Panc1 (cell line): ENCODE data around the gene NRAS. TPM values are rescaled to one million over a fixed set of nuclear protein-coding genes. Genes with fewer than 3 reads are reported as not detected.

ENCODE experiments used
- ATAC-seq: fragments of 200-7000 bp; cut with Tn5 transposase; 2 replicates; pipeline ENCODE4 v1.9.1; 2020; ENCODE audit warnings: mild to moderate bottlenecking, moderate library complexity
- BruUV-seq: library from RNA; stranded (reverse); fragments of 400-500 nt; replicated peaks from 2 replicates; lab custom pipeline; 2021; lab: Mats Ljungman, UMichigan
- CTCF ChIA-PET: fragments of 300-600 bp; sonication (Branson Sonifier 250); formaldehyde crosslinking; loops from one replicate; lab custom pipeline; 2022; ENCODE audit warnings: antibody characterized with exemption; lab: Charles Lee
- POLR2A ChIA-PET: fragments of 300-600 bp; sonication (Branson Sonifier 250); formaldehyde crosslinking; loops from one replicate; lab custom pipeline; 2022; ENCODE audit warnings: antibody characterized with exemption; lab: Charles Lee
- DNase-seq: peaks from one replicate; pipeline ENCODE4 v3.0.0-alpha.2; 2010; ENCODE audit warnings: low read depth, low spot score
- H3K27ac ChIP-seq: 2 replicates; pipeline ENCODE4 v1.5.1; 2011; ENCODE audit warnings: mild to moderate bottlenecking, low read length, inconsistent platforms
- H3K27me3 ChIP-seq: fragments of 200-500 bp; sonication (Bioruptor generic); 2 replicates; pipeline ENCODE4 v1.6.0; 2014; ENCODE audit warnings: low read length, inconsistent platforms; ENCODE audit not compliant: control insufficient read depth, insufficient read depth
- H3K36me3 ChIP-seq: fragments of 200-500 bp; sonication (Bioruptor generic); 2 replicates; pipeline ENCODE4 v1.5.1; 2014; ENCODE audit warnings: inconsistent platforms, mild to moderate bottlenecking, low read length, moderate library complexity; ENCODE audit not compliant: control insufficient read depth, insufficient read depth
- H3K4me1 ChIP-seq: 2 replicates; pipeline ENCODE4 v1.5.1; 2011; ENCODE audit warnings: inconsistent platforms, mild to moderate bottlenecking, low read length, moderate library complexity; ENCODE audit not compliant: control insufficient read depth, insufficient read depth
- H3K4me3 ChIP-seq, 2 experiments: 2 replicates each; pipeline ENCODE4 v1.5.1; 2011 to 2012; ENCODE audit warnings: low read depth in 2 of 2, low read length in 2 of 2, mild to moderate bottlenecking in 2 of 2, inconsistent platforms in 1 of 2, moderate library complexity in 1 of 2
- H3K9me3 ChIP-seq: fragments of 200-500 bp; sonication (Bioruptor generic); 2 replicates; pipeline ENCODE4 v1.5.1; 2014; ENCODE audit warnings: low read depth, mild to moderate bottlenecking, inconsistent platforms, low read length, moderate library complexity; ENCODE audit not compliant: control insufficient read depth, insufficient read depth
- CTCF ChIP-seq: fragments of 450-650 bp; IDR thresholded peaks from 2 replicates; pipeline ENCODE4 v1.5.1; 2017; ENCODE audit warnings: mild to moderate bottlenecking
- POLR2AphosphoS5 ChIP-seq: IDR thresholded peaks from 2 replicates; pipeline ENCODE4 v1.6.1; 2012; ENCODE audit warnings: mild to moderate bottlenecking, low read depth, low read length, moderate library complexity
- REST ChIP-seq, 2 experiments: IDR thresholded peaks; 2 replicates each; pipeline ENCODE4 v1.6.1; 2011 to 2012; ENCODE audit warnings: low read depth in 2 of 2, control low read depth in 1 of 2, low read length in 1 of 2, mild to moderate bottlenecking in 1 of 2, moderate library complexity in 1 of 2; ENCODE audit not compliant: insufficient read depth in 1 of 2
- SIN3A ChIP-seq: IDR thresholded peaks from 2 replicates; pipeline ENCODE4 v1.6.1; 2012; ENCODE audit warnings: low read depth, mild to moderate bottlenecking, low read length, moderate library complexity, borderline replicate concordance; ENCODE audit not compliant: insufficient read depth
- TCF7L2 ChIP-seq: IDR thresholded peaks from 2 replicates; pipeline ENCODE4 v1.6.1; 2011; ENCODE audit warnings: mild to moderate bottlenecking, low read depth, low read length, inconsistent platforms
- in situ Hi-C: cut with HindIII; loops from 2 replicates; pipeline ENCODE4 v1.10.0; 2016; ENCODE audit warnings: low sequenced_read_pairs, low pct_unique_long_range_greater_than_20kb
- intact Hi-C: fragments of 100-400 bp; cut with micrococcal nuclease; formaldehyde crosslinking; loops from one replicate; pipeline ENCODE4 v1.10.0; 2022; ENCODE audit not compliant: unreplicated experiment
- total RNA-seq: library from RNA; stranded (reverse); gene quantifications from one replicate; pipeline ENCODE4 v1.2.1, GENCODE V29; 2021; ENCODE audit not compliant: unreplicated experiment

Gene NRAS
- total RNA-seq, 1 experiment from 2014 or later, result 50.2 TPM

- CTCF ChIA-PET, result no interaction called here
- POLR2A ChIA-PET, result no interaction called here
- BruUV-seq, result no TSS peak
- no peaks in the 10 kb centered on the region for H3K9me3 ChIP-seq
- DNase-seq (no peak), ATAC-seq (no peak)
- no peak overlapping the region for H3K4me3 ChIP-seq
- no peak overlapping the region for H3K27ac ChIP-seq
- in situ Hi-C loops (no loop called here), intact Hi-C loops (no loop called here)
- H3K36me3 ChIP-seq, result peaks cover 55% of the 10 kb centered on the region
- H3K4me1 ChIP-seq, result no peaks in the 10 kb centered on the region
- TF ChIP-seq POLR2AphosphoS5 (no peak), CTCF (no peak), REST (IDR thresholded peaks at IDR 0.05; ENCODE audit: insufficient read depth in 1 of 2, low read depth in 2 of 2, low read length in 1 of 2) (no peak), SIN3A (no peak), TCF7L2 (no peak)
- no peaks in the 10 kb centered on the region for H3K27me3 ChIP-seq
These were observed 12.0 kb upstream of the NRAS start for GRCh38 chr1:114728553-114728952.

GRCh38 chr1:114725230-114725629 is 8.7 kb upstream of the NRAS start:
- ChIA-PET POLR2A (no interaction called here), CTCF (no interaction called here)
- H3K4me3 ChIP-seq, result no peak overlapping the region
- peaks cover 55% of the 10 kb centered on the region for H3K36me3 ChIP-seq
- H3K4me1 ChIP-seq, result no peaks in the 10 kb centered on the region
- no peaks in the 10 kb centered on the region for H3K27me3 ChIP-seq
- no TSS peak for BruUV-seq
- DNase-seq, result no peak
- no peaks in the 10 kb centered on the region for H3K9me3 ChIP-seq
- TF ChIP-seq TCF7L2, result no peak
- no peak for TF ChIP-seq POLR2AphosphoS5
- no peak for TF ChIP-seq CTCF
- TF ChIP-seq SIN3A, result no peak
- TF ChIP-seq REST (IDR thresholded peaks at IDR 0.05; ENCODE audit: insufficient read depth in 1 of 2, low read depth in 2 of 2, low read length in 1 of 2), result no peak
- no peak overlapping the region for H3K27ac ChIP-seq
- no peak for ATAC-seq
- in situ Hi-C loops, result no loop called here
- intact Hi-C loops, result no loop called here
